C4-2B (cell line): ENCODE measurements around the gene EFNA1.

Experiments used
- ZFX ChIP-seq: fragments of 450-650 bp; IDR thresholded peaks from 2 replicates; pipeline ENCODE4 v1.6.1; 2017
- TF ChIP-seq, protein P1 (sequence below): fragments of 450-650 bp; conservative IDR thresholded peaks from 2 replicates; pipeline ENCODE4 v1.5.1; 2017; ENCODE audit warnings: mild to moderate bottlenecking

DNA sequence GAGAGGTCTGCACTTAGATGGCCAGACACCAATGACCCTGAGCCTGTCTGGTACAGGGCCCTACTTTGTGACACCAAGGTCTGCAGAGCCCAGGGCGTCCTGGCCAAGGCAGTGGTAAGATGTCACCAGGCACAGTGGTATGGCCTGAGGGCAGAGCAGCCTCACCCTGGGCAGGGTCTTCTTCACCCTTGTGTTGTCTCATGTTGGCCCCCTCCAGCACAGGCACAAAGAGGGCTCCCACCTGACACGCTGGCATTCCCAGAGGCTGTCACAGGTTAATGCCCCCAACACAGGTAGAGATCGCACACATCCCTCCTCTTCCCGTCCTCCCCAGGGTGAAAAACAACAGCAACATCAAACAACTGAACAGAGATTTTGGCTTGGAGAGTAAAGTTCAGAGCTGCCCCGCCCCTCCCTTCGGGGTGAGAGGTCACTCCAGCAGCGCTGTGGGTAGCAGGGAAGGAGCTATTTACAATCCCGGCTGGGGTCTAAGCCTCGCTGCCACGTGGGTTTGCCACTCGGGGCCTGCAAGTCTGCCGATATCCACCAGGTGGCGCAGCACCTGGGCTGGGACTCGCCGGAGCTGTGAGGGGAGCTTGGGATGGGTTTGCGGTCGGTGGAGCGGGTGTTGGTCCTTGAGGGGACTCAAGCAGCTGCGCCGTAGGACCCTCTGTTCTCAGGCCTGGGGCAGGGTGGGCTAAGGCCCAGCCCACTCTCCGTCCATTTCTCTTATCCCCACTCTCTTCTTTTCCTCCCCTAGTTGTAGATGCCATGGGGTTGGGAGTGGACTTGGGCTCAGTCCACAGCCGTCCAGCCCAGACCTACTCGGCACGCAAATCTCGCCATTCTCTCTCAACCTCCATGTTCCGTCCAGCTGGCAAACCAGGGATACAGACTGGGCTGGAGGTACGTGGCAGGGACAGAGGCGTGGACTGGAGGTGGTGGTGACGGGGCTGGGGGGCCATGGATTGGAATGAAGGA is 36.3 kb upstream of the EFNA1 start:
- TF ChIP-seq, protein P1, sequence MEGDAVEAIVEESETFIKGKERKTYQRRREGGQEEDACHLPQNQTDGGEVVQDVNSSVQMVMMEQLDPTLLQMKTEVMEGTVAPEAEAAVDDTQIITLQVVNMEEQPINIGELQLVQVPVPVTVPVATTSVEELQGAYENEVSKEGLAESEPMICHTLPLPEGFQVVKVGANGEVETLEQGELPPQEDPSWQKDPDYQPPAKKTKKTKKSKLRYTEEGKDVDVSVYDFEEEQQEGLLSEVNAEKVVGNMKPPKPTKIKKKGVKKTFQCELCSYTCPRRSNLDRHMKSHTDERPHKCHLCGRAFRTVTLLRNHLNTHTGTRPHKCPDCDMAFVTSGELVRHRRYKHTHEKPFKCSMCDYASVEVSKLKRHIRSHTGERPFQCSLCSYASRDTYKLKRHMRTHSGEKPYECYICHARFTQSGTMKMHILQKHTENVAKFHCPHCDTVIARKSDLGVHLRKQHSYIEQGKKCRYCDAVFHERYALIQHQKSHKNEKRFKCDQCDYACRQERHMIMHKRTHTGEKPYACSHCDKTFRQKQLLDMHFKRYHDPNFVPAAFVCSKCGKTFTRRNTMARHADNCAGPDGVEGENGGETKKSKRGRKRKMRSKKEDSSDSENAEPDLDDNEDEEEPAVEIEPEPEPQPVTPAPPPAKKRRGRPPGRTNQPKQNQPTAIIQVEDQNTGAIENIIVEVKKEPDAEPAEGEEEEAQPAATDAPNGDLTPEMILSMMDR, result peak; percentile 99
- no peak for TF ChIP-seq ZFX
